Peyer's patch (tissue), 4 donors: ENCODE data around the gene HM13. TPM values are rescaled to one million over a fixed set of nuclear protein-coding genes. Genes with fewer than 3 reads are reported as not detected.

Source experiments
- DNase-seq, 3 donors: peaks; one replicate each; pipeline ENCODE4 v3.0.0-alpha.2; 2017 to 2019
- H3K27ac ChIP-seq, 4 donors: fragments of 200-600 bp; sonication (generic); one replicate each; pipeline ENCODE4 v1.5.1; 2016 to 2019
- H3K27me3 ChIP-seq, 2 donors: fragments of 200-600 bp; sonication (generic); one replicate each; pipeline ENCODE4 v1.5.1; 2019
- H3K36me3 ChIP-seq, 3 donors: fragments of 200-600 bp; sonication (generic); one replicate each; pipeline ENCODE4 v1.5.1; 2016 to 2019
- H3K4me1 ChIP-seq, 4 donors: fragments of 200-600 bp; sonication (generic); one replicate each; pipeline ENCODE4 v1.5.1; 2016 to 2019
- H3K4me3 ChIP-seq, 4 donors: fragments of 200-600 bp; sonication (generic); 1 replicate in 3 of 4; 2 replicates in 1 of 4; pipeline ENCODE4 v1.5.1; 2016 to 2019; ENCODE audit warnings: mild to moderate bottlenecking in 1 of 4
- H3K9me3 ChIP-seq, 4 donors: fragments of 200-600 bp; sonication (generic); one replicate each; pipeline ENCODE4 v1.5.1; 2016 to 2019; ENCODE audit warnings: mild to moderate bottlenecking in 1 of 4
- CTCF ChIP-seq, 6 experiments: fragments of 450-650 bp in 4 of 6; fragments of 200-600 bp in 2 of 6; sonication (generic) in 1 of 6; IDR thresholded peaks; one replicate each; pipeline ENCODE4 v1.5.1; 2017 to 2019; ENCODE audit warnings: antibody characterized with exemption in 6 of 6, mild to moderate bottlenecking in 3 of 6, moderate library complexity in 1 of 6
- POLR2A ChIP-seq, 2 donors: fragments of 450-650 bp; IDR thresholded peaks; one replicate each; pipeline ENCODE4 v1.5.1; 2017; ENCODE audit warnings: antibody characterized with exemption in 2 of 2, mild to moderate bottlenecking in 2 of 2, moderate library complexity in 2 of 2
- total RNA-seq, 4 donors: library from RNA; depleted of rRNA; stranded (reverse); fragments of >200 nt; gene quantifications; one replicate each; pipeline ENCODE4 v1.1.0, GENCODE V29; 2016

The HM13 gene
- total RNA-seq, 4 donors from 2014 or later: 38.9 to 97.4 (median 56.3) TPM

- no peak overlapping the region for H3K4me3 ChIP-seq
- H3K36me3 ChIP-seq: no peaks in the 10 kb centered on the region
- TF ChIP-seq CTCF (IDR thresholded peaks at IDR 0.05): no peak
- no peak for TF ChIP-seq POLR2A (IDR thresholded peaks at IDR 0.05)
- H3K9me3 ChIP-seq: no peaks in the 10 kb centered on the region
- no peak for DNase-seq
- H3K4me1 ChIP-seq: peaks cover 0 to 2% (median under 1%) of the 10 kb centered on the region in 4 donors
- no peaks in the 10 kb centered on the region for H3K27me3 ChIP-seq
- H3K27ac ChIP-seq: no peak overlapping the region
Observed at GRCh38 chr20:31508517-31509244, 5.6 kb upstream of the HM13 start.

GRCh38 chr20:31515072-31515774 is 981 bp downstream of the HM13 start:
- Histone ChIP-seq H3K36me3 (peaks cover 0 to 3% (median 0%) of the 10 kb centered on the region in 3 donors), H3K27me3 (no peaks in the 10 kb centered on the region), H3K9me3 (no peaks in the 10 kb centered on the region), H3K27ac (peak overlapping the region; percentile 63 to 86 (median 81)), H3K4me1 (peaks cover 3 to 33% (median 12%) of the 10 kb centered on the region in 4 donors), H3K4me3 (peak overlapping the region; percentile 56 to 97 (median 94))
- TF ChIP-seq POLR2A (IDR thresholded peaks at IDR 0.05) (no peak), CTCF (IDR thresholded peaks at IDR 0.05) (no peak)
- DNase-seq: no peak

- DNase-seq: no peak
Observed at GRCh38 chr20:31515775-31516107, 1.5 kb downstream of the HM13 start.

GRCh38 chr20:31516166-31516565 is 1.9 kb downstream of the HM13 start:
- H3K4me3 ChIP-seq: peak overlapping the region in 3 of 4 donors; percentile 91 to 97 (median 96)
- H3K27me3 ChIP-seq: no peaks in the 10 kb centered on the region
- H3K27ac ChIP-seq: no peak overlapping the region
- peaks cover 0 to 3% (median 0%) of the 10 kb centered on the region in 3 donors for H3K36me3 ChIP-seq
- TF ChIP-seq POLR2A (IDR thresholded peaks at IDR 0.05): no peak
- no peak for TF ChIP-seq CTCF (IDR thresholded peaks at IDR 0.05)
- H3K4me1 ChIP-seq: peaks cover 3 to 33% (median 12%) of the 10 kb centered on the region in 4 donors
- H3K9me3 ChIP-seq: no peaks in the 10 kb centered on the region
- no peak for DNase-seq

More at GRCh38 chr20:31515775-31516107, 1.5 kb downstream of the HM13 start:
- Histone ChIP-seq H3K27ac (no peak overlapping the region), H3K36me3 (peaks cover 0 to 3% (median 0%) of the 10 kb centered on the region in 3 donors), H3K27me3 (no peaks in the 10 kb centered on the region), H3K9me3 (no peaks in the 10 kb centered on the region), H3K4me3 (peak overlapping the region; percentile 56 to 97 (median 94)), H3K4me1 (peaks cover 3 to 33% (median 12%) of the 10 kb centered on the region in 4 donors)
- TF ChIP-seq POLR2A (IDR thresholded peaks at IDR 0.05): no peak
- no peak for TF ChIP-seq CTCF (IDR thresholded peaks at IDR 0.05)

GRCh38 chr20:31516651-31517050 is 2.4 kb downstream of the HM13 start:
- no peak for TF ChIP-seq CTCF (IDR thresholded peaks at IDR 0.05)
- peaks cover 3 to 33% (median 12%) of the 10 kb centered on the region in 4 donors for H3K4me1 ChIP-seq
- no peak overlapping the region for H3K27ac ChIP-seq
- DNase-seq: no peak
- no peaks in the 10 kb centered on the region for H3K9me3 ChIP-seq
- peaks cover 0 to 3% (median 0%) of the 10 kb centered on the region in 3 donors for H3K36me3 ChIP-seq
- H3K4me3 ChIP-seq: peak overlapping the region in 1 of 4 donors; percentile 91
- no peaks in the 10 kb centered on the region for H3K27me3 ChIP-seq
